ENCODE data around the gene C5AR1. TPM values are rescaled to one million over a fixed set of nuclear protein-coding genes. Genes with fewer than 3 reads are reported as not detected.
"Not testable (repeated sequence)": the region's sequence is repeated elsewhere in the genome, so short reads cannot be mapped to it uniquely, and the experiment has no call there.

The C5AR1 gene
- polyA plus RNA-seq (2013, experiment 1 of 2): not detected
- 0.04 TPM for polyA plus RNA-seq (2013, experiment 2 of 2)

DNA sequence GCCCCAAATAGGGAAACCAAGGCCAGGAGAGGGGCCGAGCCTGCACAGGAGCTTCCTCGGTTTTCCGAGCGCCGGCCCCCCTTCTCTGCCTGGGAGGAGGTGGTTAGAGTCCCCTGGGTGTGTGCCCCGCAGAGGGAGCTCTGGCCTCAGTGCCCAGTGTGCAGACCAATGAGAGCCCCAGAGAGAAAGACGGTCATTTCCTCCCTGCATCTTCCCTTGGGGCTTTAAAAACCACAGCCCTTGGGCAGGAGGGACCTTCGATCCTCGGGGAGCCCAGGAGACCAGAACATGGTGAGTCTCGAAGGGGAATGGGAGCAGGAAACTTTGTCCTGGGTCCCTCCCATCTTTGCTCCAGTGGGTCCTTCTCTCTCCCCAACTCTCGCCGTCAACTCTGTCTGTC, at the start of gene C5AR1:
Gene C5AR1, plus strand, starts transcription at position 254 of the 400 bp plus-strand sequence. Its CDS starts 35 bp downstream, at position 289.
- Histone ChIP-seq H2BK120ac (ENCODE audit: low read depth, low read length) (no peak within 1 kb of the TSS), H2BK12ac (ENCODE audit: low read length) (no peak within 1 kb of the TSS), H2BK5ac (ENCODE audit: low read length) (no peak within 1 kb of the TSS), H3K9me3 (replicated peaks in 1 of 2; ENCODE audit: control insufficient read depth in 2 of 2, insufficient read depth in 1 of 2, low read depth in 1 of 2, low read length in 2 of 2) (no peaks in the 10 kb centered on the region), H3K4ac (ENCODE audit: low read length) (no peak within 1 kb of the TSS), H3K4me2 (ENCODE audit: insufficient read depth, low read length, poor library complexity, severe bottlenecking) (no peak within 1 kb of the TSS), H3K79me1 (ENCODE audit: low read depth, low read length) (no peaks in the 10 kb centered on the region), H3K27me3 (ENCODE audit: control insufficient read depth in 3 of 3, insufficient read depth in 3 of 3, low read depth in 1 of 3, low read length in 3 of 3) (no peaks in the 10 kb centered on the region), H3K14ac (ENCODE audit: low read length) (no peak within 1 kb of the TSS), H3K23ac (ENCODE audit: low read depth, low read length, poor library complexity) (no peak within 1 kb of the TSS), H4K91ac (ENCODE audit: low read depth, low read length, poor library complexity) (no peak within 1 kb of the TSS), H3K18ac (ENCODE audit: low read length) (peak within 1 kb of the TSS; percentile 64), H3K9ac (ENCODE audit: low read depth, low read length, poor library complexity) (peak within 1 kb of the TSS; percentile 60), H4K8ac (ENCODE audit: low read depth, low read length) (no peak within 1 kb of the TSS), H2BK15ac (ENCODE audit: low read length) (peak within 1 kb of the TSS; percentile 17), H3K36me3 (replicated peaks in 1 of 2; ENCODE audit: control insufficient read depth in 2 of 2, insufficient read depth in 2 of 2, low read length in 2 of 2) (no peaks in the 10 kb centered on the region), H3K4me1 (ENCODE audit: control insufficient read depth in 2 of 2, insufficient read depth in 1 of 2, low read depth in 1 of 2, low read length in 2 of 2) (no peaks in the 10 kb centered on the region), H2AK5ac (ENCODE audit: low read depth, low read length) (peak within 1 kb of the TSS; percentile 70), H2AFZ (ENCODE audit: low read length) (no peak within 1 kb of the TSS), H3K4me3 (ENCODE audit: low read length in 2 of 2) (no peak within 1 kb of the TSS), H3K27ac (replicated peaks; ENCODE audit: low read length) (no peak within 1 kb of the TSS)
- DNase-seq (ENCODE audit: low spot score): no peak
- no CpG with 5 or more reads among the region's 12 CpGs for WGBS, 2 donors (ENCODE audit: extremely low coverage in 2 of 2, insufficient read length in 2 of 2, insufficient replicate concordance in 1 of 2)

DNA sequence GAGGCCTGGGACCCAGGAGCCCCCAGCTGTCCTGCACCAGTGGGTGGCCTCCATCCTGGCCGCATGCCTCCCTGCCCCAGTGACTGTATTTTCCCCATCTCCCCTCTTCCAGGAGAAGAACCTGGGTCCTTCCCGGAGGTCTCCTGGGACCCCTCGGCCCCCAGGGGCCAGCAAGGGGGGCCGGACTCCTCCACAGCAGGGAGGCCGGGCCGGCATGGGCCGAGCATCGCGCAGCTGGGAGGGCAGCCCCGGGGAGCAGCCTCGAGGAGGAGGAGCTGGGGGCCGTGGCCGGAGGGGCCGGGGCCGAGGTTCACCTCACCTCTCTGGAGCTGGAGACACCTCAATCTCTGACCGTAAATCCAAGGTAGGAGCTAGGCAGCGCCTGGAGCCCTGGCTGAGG, 49.2 kb upstream of the C5AR1 start:
- Histone ChIP-seq H3K27ac (replicated peaks; ENCODE audit: low read length) (no peak overlapping the region), H2AK5ac (ENCODE audit: low read depth, low read length) (no peak overlapping the region), H3K36me3 (replicated peaks in 1 of 2; ENCODE audit: control insufficient read depth in 2 of 2, insufficient read depth in 2 of 2, low read length in 2 of 2) (peaks cover 47 to 62% of the 10 kb centered on the region in 2 donors), H3K79me1 (ENCODE audit: low read depth, low read length) (peaks cover 7% of the 10 kb centered on the region), H2BK5ac (ENCODE audit: low read length) (no peak overlapping the region), H2BK15ac (ENCODE audit: low read length) (no peak overlapping the region), H4K8ac (ENCODE audit: low read depth, low read length) (no peak overlapping the region), H3K9ac (ENCODE audit: low read depth, low read length, poor library complexity) (no peak overlapping the region), H3K23ac (ENCODE audit: low read depth, low read length, poor library complexity) (peak overlapping the region; percentile 85), H3K4ac (ENCODE audit: low read length) (no peak overlapping the region), H2AFZ (ENCODE audit: low read length) (no peak overlapping the region), H3K4me3 (ENCODE audit: low read length in 2 of 2) (no peak overlapping the region), H4K91ac (ENCODE audit: low read depth, low read length, poor library complexity) (no peak overlapping the region), H3K4me1 (ENCODE audit: control insufficient read depth in 2 of 2, insufficient read depth in 1 of 2, low read depth in 1 of 2, low read length in 2 of 2) (peaks cover 8% of the 10 kb centered on the region in 2 donors), H3K14ac (ENCODE audit: low read length) (no peak overlapping the region), H3K4me2 (ENCODE audit: insufficient read depth, low read length, poor library complexity, severe bottlenecking) (no peak overlapping the region), H2BK120ac (ENCODE audit: low read depth, low read length) (no peak overlapping the region), H3K9me3 (replicated peaks in 1 of 2; ENCODE audit: control insufficient read depth in 2 of 2, insufficient read depth in 1 of 2, low read depth in 1 of 2, low read length in 2 of 2) (peaks cover 0 to 2% of the 10 kb centered on the region in 2 donors), H3K18ac (ENCODE audit: low read length) (no peak overlapping the region), H2BK12ac (ENCODE audit: low read length) (no peak overlapping the region), H3K27me3 (ENCODE audit: control insufficient read depth in 3 of 3, insufficient read depth in 3 of 3, low read depth in 1 of 3, low read length in 3 of 3) (no peaks in the 10 kb centered on the region)
- no peak for DNase-seq (ENCODE audit: low spot score)
- no CpG with 5 or more reads among the region's 17 CpGs for WGBS, 2 donors (ENCODE audit: extremely low coverage in 2 of 2, insufficient read length in 2 of 2, insufficient replicate concordance in 1 of 2)

DNA sequence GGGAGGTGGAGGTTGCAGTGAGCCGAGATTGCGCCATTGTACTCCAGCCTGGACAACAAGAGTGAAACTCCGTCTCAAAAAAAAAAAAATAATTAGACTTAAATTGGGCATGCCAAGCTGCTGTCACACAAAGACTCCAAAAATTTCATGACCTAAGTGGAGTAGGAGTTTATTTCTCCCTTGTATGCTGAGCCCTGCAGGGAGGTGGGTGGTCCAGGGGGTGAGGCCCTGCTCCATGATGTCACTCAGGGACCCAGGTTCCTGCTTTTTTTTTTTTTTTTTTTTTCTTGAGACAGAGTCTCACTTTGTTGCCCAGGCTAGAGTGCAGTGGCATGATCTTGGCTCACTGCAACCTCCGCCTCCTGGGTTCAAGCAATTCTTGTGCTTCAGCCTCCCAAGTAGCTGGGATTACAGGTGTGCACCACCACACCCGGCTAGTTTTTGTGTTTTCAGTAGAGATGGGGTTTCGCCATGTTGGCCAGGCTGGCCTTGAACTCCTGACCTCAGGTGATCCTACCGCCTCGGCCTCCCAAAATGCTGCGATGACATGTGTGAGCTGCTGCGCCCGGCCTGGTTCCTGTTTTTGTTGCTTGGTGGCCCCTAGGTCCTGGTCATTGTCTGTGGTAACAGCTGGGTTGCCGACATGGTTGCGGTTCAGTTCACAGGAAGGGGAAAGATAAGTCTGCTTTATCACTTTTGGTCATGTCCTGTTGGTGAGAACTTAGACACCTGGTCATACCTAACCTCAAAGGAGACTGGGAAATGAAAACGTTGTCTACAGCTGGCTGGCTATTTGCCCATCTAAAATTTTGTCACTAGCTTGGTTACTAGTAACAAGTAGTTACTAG, 47.5 kb upstream of the C5AR1 start:
- H3K27me3 ChIP-seq (ENCODE audit: control insufficient read depth in 3 of 3, insufficient read depth in 3 of 3, low read depth in 1 of 3, low read length in 3 of 3); H2BK5ac ChIP-seq (ENCODE audit: low read length); H3K23ac ChIP-seq (ENCODE audit: low read depth, low read length, poor library complexity); H3K9me3 ChIP-seq (replicated peaks in 1 of 2; ENCODE audit: control insufficient read depth in 2 of 2, insufficient read depth in 1 of 2, low read depth in 1 of 2, low read length in 2 of 2); H2BK12ac ChIP-seq (ENCODE audit: low read length); H2AK5ac ChIP-seq (ENCODE audit: low read depth, low read length); DNase-seq (ENCODE audit: low spot score); H3K9ac ChIP-seq (ENCODE audit: low read depth, low read length, poor library complexity); H3K4me1 ChIP-seq (ENCODE audit: control insufficient read depth in 2 of 2, insufficient read depth in 1 of 2, low read depth in 1 of 2, low read length in 2 of 2); H2BK120ac ChIP-seq (ENCODE audit: low read depth, low read length); H4K91ac ChIP-seq (ENCODE audit: low read depth, low read length, poor library complexity); H3K4me3 ChIP-seq (ENCODE audit: low read length in 2 of 2); H4K8ac ChIP-seq (ENCODE audit: low read depth, low read length); H3K4me2 ChIP-seq (ENCODE audit: insufficient read depth, low read length, poor library complexity, severe bottlenecking); H3K27ac ChIP-seq (replicated peaks; ENCODE audit: low read length); H3K14ac ChIP-seq (ENCODE audit: low read length); H3K18ac ChIP-seq (ENCODE audit: low read length); H3K4ac ChIP-seq (ENCODE audit: low read length); H2AFZ ChIP-seq (ENCODE audit: low read length); H2BK15ac ChIP-seq (ENCODE audit: low read length): not testable (repeated sequence)
- Histone ChIP-seq H3K36me3 (replicated peaks in 1 of 2; ENCODE audit: control insufficient read depth in 2 of 2, insufficient read depth in 2 of 2, low read length in 2 of 2) (peaks cover 53 to 74% of the 10 kb centered on the region in 2 donors), H3K79me1 (ENCODE audit: low read depth, low read length) (peaks cover 14% of the 10 kb centered on the region)
- no CpG with 5 or more reads among the region's 14 CpGs for WGBS, 2 donors (ENCODE audit: extremely low coverage in 2 of 2, insufficient read length in 2 of 2, insufficient replicate concordance in 1 of 2)

DNA sequence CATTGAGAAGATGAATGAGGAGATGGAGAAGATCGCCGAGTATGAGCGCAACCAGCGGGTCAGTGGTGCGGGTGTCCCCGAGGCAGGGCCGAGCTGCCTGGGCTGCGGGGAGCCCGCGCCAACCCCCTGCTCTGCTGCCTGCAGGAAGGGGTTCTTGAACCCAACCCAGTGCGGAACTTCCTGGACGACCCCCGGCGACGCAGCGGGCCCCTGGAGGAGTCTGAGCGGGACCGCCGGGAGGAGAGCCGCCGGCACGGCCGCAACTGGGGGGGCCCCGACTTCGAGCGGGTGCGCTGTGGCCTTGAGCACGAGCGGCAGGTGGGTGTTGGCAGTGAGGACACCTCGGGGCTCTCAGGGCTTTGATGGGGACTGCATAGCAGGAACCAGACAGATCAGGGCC, 45.0 kb upstream of the C5AR1 start:
- no peak overlapping the region for H2BK120ac ChIP-seq (ENCODE audit: low read depth, low read length)
- peaks cover 0 to 5% of the 10 kb centered on the region in 2 donors for H3K9me3 ChIP-seq (replicated peaks in 1 of 2; ENCODE audit: control insufficient read depth in 2 of 2, insufficient read depth in 1 of 2, low read depth in 1 of 2, low read length in 2 of 2)
- no peak overlapping the region for H3K18ac ChIP-seq (ENCODE audit: low read length)
- no peak overlapping the region for H3K27ac ChIP-seq (replicated peaks; ENCODE audit: low read length)
- no peak overlapping the region for H3K4me2 ChIP-seq (ENCODE audit: insufficient read depth, low read length, poor library complexity, severe bottlenecking)
- no peak overlapping the region for H3K14ac ChIP-seq (ENCODE audit: low read length)
- H3K23ac ChIP-seq (ENCODE audit: low read depth, low read length, poor library complexity): no peak overlapping the region
- peak overlapping the region; percentile 24 for H2BK5ac ChIP-seq (ENCODE audit: low read length)
- H2BK12ac ChIP-seq (ENCODE audit: low read length): no peak overlapping the region
- H2AFZ ChIP-seq (ENCODE audit: low read length): no peak overlapping the region
- H3K4me1 ChIP-seq (ENCODE audit: control insufficient read depth in 2 of 2, insufficient read depth in 1 of 2, low read depth in 1 of 2, low read length in 2 of 2): no peaks in the 10 kb centered on the region
- no peak overlapping the region for H3K4me3 ChIP-seq (ENCODE audit: low read length in 2 of 2)
- H3K9ac ChIP-seq (ENCODE audit: low read depth, low read length, poor library complexity): no peak overlapping the region
- H3K36me3 ChIP-seq (replicated peaks in 1 of 2; ENCODE audit: control insufficient read depth in 2 of 2, insufficient read depth in 2 of 2, low read length in 2 of 2): peaks cover 46 to 80% of the 10 kb centered on the region in 2 donors
- no CpG with 5 or more reads among the region's 30 CpGs for WGBS, 2 donors (ENCODE audit: extremely low coverage in 2 of 2, insufficient read length in 2 of 2, insufficient replicate concordance in 1 of 2)
- H3K79me1 ChIP-seq (ENCODE audit: low read depth, low read length): peaks cover 18% of the 10 kb centered on the region
- DNase-seq (ENCODE audit: low spot score): no peak
- no peaks in the 10 kb centered on the region for H3K27me3 ChIP-seq (ENCODE audit: control insufficient read depth in 3 of 3, insufficient read depth in 3 of 3, low read depth in 1 of 3, low read length in 3 of 3)
- no peak overlapping the region for H4K8ac ChIP-seq (ENCODE audit: low read depth, low read length)
- no peak overlapping the region for H2BK15ac ChIP-seq (ENCODE audit: low read length)
- no peak overlapping the region for H2AK5ac ChIP-seq (ENCODE audit: low read depth, low read length)
- no peak overlapping the region for H3K4ac ChIP-seq (ENCODE audit: low read length)
- no peak overlapping the region for H4K91ac ChIP-seq (ENCODE audit: low read depth, low read length, poor library complexity)
